Bronchial epithelial cell (primary cell): ENCODE results near the gene LRP1B. TPM values are rescaled to one million over a fixed set of nuclear protein-coding genes. Genes with fewer than 3 reads are reported as not detected.

Experiments
- DNase-seq: peaks from one replicate; pipeline ENCODE4 v3.0.0-alpha.2; 2010; ENCODE audit warnings: low read depth
- FAIRE-seq: peaks from 2 replicates; lab custom pipeline; 2011; peaks lifted over from hg19 to GRCh38; lab: Jason Lieb, UNC
- H3K27me3 ChIP-seq: 2 replicates; pipeline ENCODE4 v1.5.1; 2011; ENCODE audit warnings: low read length; ENCODE audit not compliant: control insufficient read depth, insufficient read depth
- H3K36me3 ChIP-seq: 2 replicates; pipeline ENCODE4 v1.5.1; 2011; ENCODE audit warnings: low read length; ENCODE audit not compliant: control insufficient read depth, insufficient read depth
- H3K4me3 ChIP-seq: 2 replicates; pipeline ENCODE4 v1.5.1; 2011; ENCODE audit warnings: mild to moderate bottlenecking, low read depth, low read length, control low read depth
- total RNA-seq: library from RNA; depleted of rRNA; stranded (reverse); fragments of >200 nt; gene quantifications from 2 replicates; pipeline ENCODE4 v1.2.1, GENCODE V29; 2014
- TF ChIP-seq, protein P1 (sequence below): IDR thresholded peaks from 2 replicates; pipeline ENCODE4 v1.5.1; 2011; ENCODE audit warnings: mild to moderate bottlenecking, moderate library complexity, low read length, control low read depth, inconsistent platforms; ENCODE audit not compliant: insufficient read depth, severe bottlenecking

Gene LRP1B
- total RNA-seq, 1 donor from 2014 or later = under 0.01 TPM

DNA sequence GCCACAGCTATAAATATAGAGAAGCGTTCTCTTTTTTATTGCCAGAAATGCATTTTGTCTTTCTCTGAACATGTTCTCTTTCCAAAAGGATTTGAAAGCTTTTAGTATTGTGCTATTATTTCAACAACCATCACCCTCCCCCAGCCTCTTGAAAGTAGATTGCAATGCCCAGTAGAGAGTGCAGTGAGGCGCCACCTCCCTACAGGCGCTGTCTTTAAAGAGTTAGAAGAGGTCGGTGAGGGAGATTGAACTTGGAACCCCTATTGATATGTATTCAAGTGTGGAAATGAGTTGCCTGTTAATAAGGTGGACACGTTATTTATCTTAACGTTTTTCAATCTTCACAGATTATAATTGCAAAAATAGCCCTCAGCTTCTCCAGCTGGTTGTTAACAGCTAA, 360.3 kb downstream of the LRP1B start:
- FAIRE-seq (no peak), DNase-seq (no peak)
- Histone ChIP-seq H3K36me3 (no peaks in the 10 kb centered on the region), H3K4me3 (no peak overlapping the region), H3K27me3 (no peaks in the 10 kb centered on the region)
- TF ChIP-seq, protein P1, sequence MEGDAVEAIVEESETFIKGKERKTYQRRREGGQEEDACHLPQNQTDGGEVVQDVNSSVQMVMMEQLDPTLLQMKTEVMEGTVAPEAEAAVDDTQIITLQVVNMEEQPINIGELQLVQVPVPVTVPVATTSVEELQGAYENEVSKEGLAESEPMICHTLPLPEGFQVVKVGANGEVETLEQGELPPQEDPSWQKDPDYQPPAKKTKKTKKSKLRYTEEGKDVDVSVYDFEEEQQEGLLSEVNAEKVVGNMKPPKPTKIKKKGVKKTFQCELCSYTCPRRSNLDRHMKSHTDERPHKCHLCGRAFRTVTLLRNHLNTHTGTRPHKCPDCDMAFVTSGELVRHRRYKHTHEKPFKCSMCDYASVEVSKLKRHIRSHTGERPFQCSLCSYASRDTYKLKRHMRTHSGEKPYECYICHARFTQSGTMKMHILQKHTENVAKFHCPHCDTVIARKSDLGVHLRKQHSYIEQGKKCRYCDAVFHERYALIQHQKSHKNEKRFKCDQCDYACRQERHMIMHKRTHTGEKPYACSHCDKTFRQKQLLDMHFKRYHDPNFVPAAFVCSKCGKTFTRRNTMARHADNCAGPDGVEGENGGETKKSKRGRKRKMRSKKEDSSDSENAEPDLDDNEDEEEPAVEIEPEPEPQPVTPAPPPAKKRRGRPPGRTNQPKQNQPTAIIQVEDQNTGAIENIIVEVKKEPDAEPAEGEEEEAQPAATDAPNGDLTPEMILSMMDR = no peak

DNA sequence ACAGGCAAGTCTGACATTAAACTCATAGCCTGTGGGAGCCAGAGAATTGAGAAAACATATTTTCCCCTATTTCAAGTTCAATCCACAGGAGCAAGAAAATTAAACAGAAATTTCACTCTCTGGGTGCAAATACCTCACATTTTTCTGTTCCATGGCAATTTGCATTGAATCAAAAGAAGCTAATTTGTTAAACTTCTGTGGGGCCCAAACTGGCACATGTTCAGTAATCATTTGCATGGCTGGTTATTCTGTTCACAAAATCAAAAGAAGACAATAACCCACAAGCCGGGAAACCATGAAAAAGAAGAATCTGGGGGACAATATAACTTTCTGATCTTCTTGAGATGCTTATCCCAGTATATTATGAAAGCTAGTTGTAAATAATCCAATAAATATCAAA, 363.1 kb downstream of the LRP1B start:
- Histone ChIP-seq H3K27me3 (no peaks in the 10 kb centered on the region), H3K4me3 (no peak overlapping the region), H3K36me3 (no peaks in the 10 kb centered on the region)
- FAIRE-seq = no peak
- no peak for DNase-seq
- TF ChIP-seq, protein P1 = no peak

DNA sequence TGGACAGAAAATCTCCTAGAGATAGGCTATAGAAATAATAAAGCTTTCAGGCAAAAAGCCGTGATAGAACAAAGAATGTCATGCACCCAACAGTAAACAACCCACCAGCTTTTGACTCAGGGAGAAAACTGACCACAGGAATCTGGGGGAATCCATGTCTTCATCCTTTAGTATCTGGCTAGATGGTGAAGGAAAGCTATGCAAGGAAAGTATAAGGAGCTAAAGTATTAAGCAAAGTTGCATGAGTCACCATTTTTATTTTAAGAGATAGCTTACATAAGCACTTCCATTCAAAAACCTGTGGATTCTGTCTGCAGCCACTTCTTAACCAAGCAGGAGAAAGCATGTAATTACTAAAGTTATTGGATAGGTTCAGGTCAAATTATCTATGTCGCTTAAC, 363.8 kb downstream of the LRP1B start:
- TF ChIP-seq, protein P1 = no peak
- Histone ChIP-seq H3K4me3 (no peak overlapping the region), H3K36me3 (no peaks in the 10 kb centered on the region), H3K27me3 (no peaks in the 10 kb centered on the region)
- FAIRE-seq = no peak
- DNase-seq = peak; percentile 44

DNA sequence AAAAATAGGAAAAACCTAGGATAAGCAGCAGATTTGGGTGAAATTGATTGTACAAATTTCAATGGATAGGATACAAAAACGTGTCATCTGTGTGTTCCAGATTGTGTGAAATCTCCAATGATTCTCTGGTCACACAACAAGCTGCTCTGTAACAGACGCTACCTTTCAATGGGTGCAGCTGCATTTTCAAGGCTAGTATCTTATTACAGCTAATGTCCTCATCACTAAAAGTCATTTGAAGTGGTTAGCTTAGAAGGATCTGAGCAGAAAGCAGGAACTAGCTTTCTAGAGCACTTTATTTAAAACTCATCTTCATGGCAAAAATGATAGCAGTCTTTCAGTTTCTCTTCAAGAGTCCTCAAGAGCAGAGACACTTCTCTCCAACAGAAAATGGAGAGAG, 364.6 kb downstream of the LRP1B start:
- no peaks in the 10 kb centered on the region for H3K36me3 ChIP-seq
- TF ChIP-seq, protein P1 = no peak
- no peak overlapping the region for H3K4me3 ChIP-seq
- FAIRE-seq (no peak), DNase-seq (no peak)
- H3K27me3 ChIP-seq = no peaks in the 10 kb centered on the region

DNA sequence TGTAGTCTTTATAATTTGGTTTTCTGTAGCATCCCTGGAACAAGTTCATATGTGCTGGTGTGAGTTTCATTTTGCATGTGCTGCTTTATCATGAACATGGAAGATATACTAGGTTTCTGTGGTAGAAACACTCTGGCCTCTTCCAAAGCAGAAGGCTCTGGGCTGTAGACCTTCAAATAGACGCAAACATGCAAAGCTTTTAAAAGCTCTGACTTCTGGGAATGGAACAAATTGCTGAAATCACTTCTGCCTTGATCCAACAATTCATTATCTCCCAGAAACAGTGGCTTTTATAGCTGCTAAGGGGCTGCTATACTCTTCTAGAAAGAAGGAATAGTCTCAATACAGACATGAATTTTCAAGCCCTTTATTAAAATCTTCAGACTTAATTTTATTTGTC, 382.2 kb downstream of the LRP1B start:
- no peak for DNase-seq
- Histone ChIP-seq H3K36me3 (no peaks in the 10 kb centered on the region), H3K4me3 (no peak overlapping the region), H3K27me3 (no peaks in the 10 kb centered on the region)
- no peak for FAIRE-seq
- TF ChIP-seq, protein P1 = no peak

DNA sequence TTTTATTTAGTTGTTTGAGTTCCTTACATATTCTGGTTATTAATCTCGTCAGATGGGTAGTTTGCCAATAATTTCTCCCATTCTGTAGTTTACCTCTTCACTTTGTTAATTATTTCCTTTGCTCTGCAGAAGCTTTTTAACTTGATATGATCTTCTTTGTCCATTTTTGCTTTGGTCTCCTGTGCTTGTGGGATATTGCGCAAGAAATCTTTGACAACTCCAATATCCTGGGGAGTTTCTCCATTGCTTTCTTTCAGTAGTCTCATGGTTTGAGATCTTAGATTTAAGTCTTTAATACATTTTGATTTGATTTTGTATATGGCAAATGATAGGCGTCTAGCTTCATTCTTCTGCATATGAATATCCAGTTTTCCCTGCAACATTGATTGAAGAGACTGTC, 389.2 kb downstream of the LRP1B start:
- FAIRE-seq (no peak), DNase-seq (no peak)
- H3K4me3 ChIP-seq = no peak overlapping the region
- TF ChIP-seq, protein P1 = no peak
- H3K27me3 ChIP-seq = no peaks in the 10 kb centered on the region
- no peaks in the 10 kb centered on the region for H3K36me3 ChIP-seq
